ENCODE results near the gene MAP3K10.

Gene MAP3K10

GRCh38 chr19:40217027-40217810 is 26.0 kb downstream of the MAP3K10 start:
- peak; percentile 49 for TF ChIP-seq CTCF (IDR thresholded peaks at IDR 0.05)

- no peak for TF ChIP-seq CTCF (IDR thresholded peaks at IDR 0.05)
Measured at GRCh38 chr19:40217934-40218890, 27.0 kb downstream of the MAP3K10 start, which contains the start of gene TTC9B. TSS of gene TTC9B (minus strand) at chr19:40218384. CDS start at chr19:40218381, 3 bp downstream.

- no peak for TF ChIP-seq CTCF (IDR thresholded peaks at IDR 0.05)
Measured at GRCh38 chr19:40219721-40220276, 28.6 kb downstream of the MAP3K10 start.

GRCh38 chr19:40220674-40221073 is 29.4 kb downstream of the MAP3K10 start:
- no peak for TF ChIP-seq CTCF (IDR thresholded peaks at IDR 0.05)

- TF ChIP-seq CTCF (IDR thresholded peaks at IDR 0.05) = peak; percentile 83
Measured at GRCh38 chr19:40221858-40222619, 30.8 kb downstream of the MAP3K10 start.

GRCh38 chr19:40223135-40223822 is 32.1 kb downstream of the MAP3K10 start:
- no peak for TF ChIP-seq CTCF (IDR thresholded peaks at IDR 0.05)
